Measurements from ENCODE around the gene AP3S2. TPM values are rescaled to one million over a fixed set of nuclear protein-coding genes. Genes with fewer than 3 reads are reported as not detected.
"Not testable (repeated sequence)": the region's sequence is repeated elsewhere in the genome, so short reads cannot be mapped to it uniquely, and the experiment has no call there.

The AP3S2 gene
- total RNA-seq, 4 donors from 2014 or later, result 20.9 to 90.0 (median 72.6) TPM

- no peak for DNase-seq
- WGBS, 2 donors (ENCODE audit: low coverage in 1 of 2), result 88 to 100% methylated on average over 2 to 3 of the region's 3 CpGs
- H3K4me1 ChIP-seq, result peaks cover 3 to 58% (median 26%) of the 10 kb centered on the region in 4 donors
- H3K36me3 ChIP-seq, result no peaks in the 10 kb centered on the region
- intact Hi-C loops (cut with DNase I; ENCODE audit: low total_unique reads) (no loop called here), in situ Hi-C loops (cut with MboI; ENCODE audit: low pct_ligation_motif_present in 1 of 4, low pct_unique_long_range_greater_than_20kb in 1 of 4, low sequenced_read_pairs in 3 of 4) (no loop called here)
- peak overlapping the region; percentile 30 to 88 (median 62) for H3K27ac ChIP-seq
- no peaks in the 10 kb centered on the region for H3K9me3 ChIP-seq
- no peak overlapping the region for H3K4me3 ChIP-seq
- no peaks in the 10 kb centered on the region for H3K27me3 ChIP-seq
- TF ChIP-seq EP300 (IDR thresholded peaks at IDR 0.05; ENCODE audit: low read depth) (no peak), CTCF (IDR thresholded peaks at IDR 0.05) (no peak), POLR2AphosphoS5 (IDR thresholded peaks at IDR 0.05) (no peak), POLR2A (IDR thresholded peaks at IDR 0.05) (no peak)
These were observed 37.8 kb downstream of the AP3S2 start for GRCh38 chr15:89855948-89856347.

GRCh38 chr15:89854863-89855262 is 38.9 kb downstream of the AP3S2 start:
- H3K27ac ChIP-seq; in situ Hi-C loops (cut with MboI; ENCODE audit: low pct_ligation_motif_present in 1 of 4, low pct_unique_long_range_greater_than_20kb in 1 of 4, low sequenced_read_pairs in 3 of 4); H3K4me3 ChIP-seq; H3K27me3 ChIP-seq; H3K36me3 ChIP-seq; intact Hi-C loops (cut with DNase I; ENCODE audit: low total_unique reads); DNase-seq; H3K9me3 ChIP-seq: not testable (repeated sequence)
- peaks cover under 1 to 58% (median 24%) of the 10 kb centered on the region in 4 donors for H3K4me1 ChIP-seq
- 90% methylated on average over 12 of the region's 17 CpGs; no CpG with 5 or more reads in 1 of the 2 donors for WGBS, 2 donors (ENCODE audit: low coverage in 1 of 2)

GRCh38 chr15:89852342-89852995 is 41.3 kb downstream of the AP3S2 start:
- in situ Hi-C loops (cut with MboI; ENCODE audit: low pct_ligation_motif_present in 1 of 4, low pct_unique_long_range_greater_than_20kb in 1 of 4, low sequenced_read_pairs in 3 of 4), result no loop called here
- Histone ChIP-seq H3K4me3 (peak overlapping the region in 2 of 4 donors; percentile 9 to 18), H3K27me3 (no peaks in the 10 kb centered on the region)

GRCh38 chr15:89851673-89852341 is 42.0 kb downstream of the AP3S2 start:
- TF ChIP-seq CTCF (IDR thresholded peaks at IDR 0.05), result no peak
- no peak for TF ChIP-seq POLR2A (IDR thresholded peaks at IDR 0.05)
- no peak for TF ChIP-seq EP300 (IDR thresholded peaks at IDR 0.05; ENCODE audit: low read depth)
- TF ChIP-seq POLR2AphosphoS5 (IDR thresholded peaks at IDR 0.05), result no peak
- DNase-seq, result no peak
- no peaks in the 10 kb centered on the region for H3K9me3 ChIP-seq
- no peaks in the 10 kb centered on the region for H3K27me3 ChIP-seq
- H3K27ac ChIP-seq, result peak overlapping the region; percentile 69 to 81 (median 76)
- WGBS, 2 donors (ENCODE audit: low coverage in 1 of 2), result 40 to 54% methylated on average over 4 to 5 of the region's 5 CpGs
- in situ Hi-C loops (cut with MboI; ENCODE audit: low pct_ligation_motif_present in 1 of 4, low pct_unique_long_range_greater_than_20kb in 1 of 4, low sequenced_read_pairs in 3 of 4), result no loop called here
- H3K36me3 ChIP-seq, result peaks cover 0 to 11% (median 0%) of the 10 kb centered on the region in 4 donors
- H3K4me1 ChIP-seq, result peaks cover 3 to 63% (median 27%) of the 10 kb centered on the region in 4 donors
- H3K4me3 ChIP-seq, result peak overlapping the region in 2 of 4 donors; percentile 9 to 18
- intact Hi-C loops (cut with DNase I; ENCODE audit: low total_unique reads), result no loop called here

More at GRCh38 chr15:89852342-89852995, 41.3 kb downstream of the AP3S2 start:
- DNase-seq, result peak; percentile 45
- peak in 2 of 3 donors; percentile 16 to 41 for TF ChIP-seq POLR2AphosphoS5 (IDR thresholded peaks at IDR 0.05)
- TF ChIP-seq POLR2A (IDR thresholded peaks at IDR 0.05), result peak; percentile 35
- no peak for TF ChIP-seq CTCF (IDR thresholded peaks at IDR 0.05)
- TF ChIP-seq EP300 (IDR thresholded peaks at IDR 0.05; ENCODE audit: low read depth), result no peak
- Histone ChIP-seq H3K36me3 (peaks cover 0 to 6% (median 0%) of the 10 kb centered on the region in 4 donors), H3K27ac (peak overlapping the region; percentile 69 to 81 (median 76)), H3K9me3 (no peaks in the 10 kb centered on the region), H3K4me1 (peaks cover 3 to 70% (median 30%) of the 10 kb centered on the region in 4 donors)
- 62 to 72% methylated on average over 2 to 3 of the region's 3 CpGs for whole genome bisulfite sequencing, 2 donors (ENCODE audit: low coverage in 1 of 2)
- intact Hi-C loops (cut with DNase I; ENCODE audit: low total_unique reads), result no loop called here

All from transverse colon (tissue), 4 donors.